H54 (cell line): ENCODE data around the gene ARHGAP29.

Experiments used
- DNase-seq: peaks from one replicate; pipeline ENCODE4 v3.0.0; 2011; ENCODE audit warnings: low spot score, mixed read lengths; ENCODE audit not compliant: insufficient read length
- FAIRE-seq: peaks from 3 replicates; lab custom pipeline; 2011; peaks lifted over from hg19 to GRCh38; lab: Jason Lieb, UNC
- POLR2A ChIP-seq: IDR thresholded peaks from 2 replicates; pipeline ENCODE4 v1.6.1; 2011; ENCODE audit warnings: low read depth, mild to moderate bottlenecking, low read length

The ARHGAP29 gene

DNA sequence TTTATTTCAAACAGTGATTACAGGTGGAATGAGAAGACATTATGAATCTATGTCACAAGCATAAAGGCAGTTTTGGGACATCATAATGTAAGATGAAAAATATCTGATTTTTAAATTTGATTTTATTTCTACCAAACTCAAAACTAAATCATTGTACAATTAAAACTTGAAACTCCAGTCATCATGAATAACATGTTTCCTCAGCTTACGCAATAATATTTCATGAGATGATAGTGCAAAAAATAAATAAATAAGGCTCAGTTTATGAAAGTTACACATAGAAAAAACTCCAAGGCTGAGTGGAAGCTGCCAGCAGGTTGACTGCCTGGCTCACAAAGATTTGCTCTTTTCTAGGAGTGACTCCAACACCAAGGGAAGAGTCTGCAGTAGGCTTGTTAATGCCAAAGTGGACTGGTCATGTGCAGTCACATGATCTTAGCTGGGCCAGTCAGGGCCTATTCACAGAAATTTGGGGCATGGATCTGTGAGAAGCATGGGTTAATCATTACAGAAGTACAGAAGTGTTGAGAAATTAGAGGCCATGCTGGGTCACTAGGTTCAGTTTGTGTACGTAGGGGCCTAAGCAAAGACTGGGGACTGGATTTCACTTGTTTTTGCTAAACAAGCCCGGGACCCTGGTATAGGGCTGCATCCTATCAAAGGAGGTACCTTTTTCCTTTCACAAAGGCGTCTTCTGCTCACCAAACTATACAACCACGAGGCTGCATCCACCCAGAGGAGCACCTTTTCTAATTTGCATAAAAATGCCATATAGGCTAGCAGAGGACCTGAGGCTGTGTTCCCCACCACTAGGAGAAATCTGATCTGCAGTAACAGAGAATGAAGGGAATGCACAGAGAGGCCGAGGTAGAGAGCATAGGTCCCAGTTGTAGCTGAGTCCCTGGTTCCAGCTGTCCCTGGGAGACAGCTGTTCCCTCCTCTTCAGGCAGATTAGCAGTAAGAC lies 111.6 kb downstream of the ARHGAP29 start:
- DNase-seq (no peak), FAIRE-seq (no peak)
- TF ChIP-seq POLR2A: no peak

DNA sequence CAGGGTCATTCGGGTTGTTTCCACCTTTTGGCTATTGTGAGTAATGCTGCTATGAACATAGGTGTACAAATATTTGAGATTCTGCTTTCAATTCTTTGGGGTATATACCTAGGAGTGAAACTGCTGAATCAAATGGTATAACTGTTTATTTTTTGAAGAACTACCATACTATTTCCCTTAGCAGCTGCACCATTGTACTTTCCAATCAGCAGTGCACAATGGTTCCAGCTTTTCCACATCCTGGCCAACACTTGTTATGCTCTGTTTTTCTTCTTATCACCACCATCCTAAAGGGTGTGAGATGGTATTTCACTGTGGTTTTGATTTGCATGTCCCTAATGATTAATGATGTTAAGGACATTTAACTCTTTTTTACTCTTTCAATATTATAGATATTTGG lies 112.8 kb downstream of the ARHGAP29 start:
- no peak for TF ChIP-seq POLR2A
- no peak for FAIRE-seq

DNA sequence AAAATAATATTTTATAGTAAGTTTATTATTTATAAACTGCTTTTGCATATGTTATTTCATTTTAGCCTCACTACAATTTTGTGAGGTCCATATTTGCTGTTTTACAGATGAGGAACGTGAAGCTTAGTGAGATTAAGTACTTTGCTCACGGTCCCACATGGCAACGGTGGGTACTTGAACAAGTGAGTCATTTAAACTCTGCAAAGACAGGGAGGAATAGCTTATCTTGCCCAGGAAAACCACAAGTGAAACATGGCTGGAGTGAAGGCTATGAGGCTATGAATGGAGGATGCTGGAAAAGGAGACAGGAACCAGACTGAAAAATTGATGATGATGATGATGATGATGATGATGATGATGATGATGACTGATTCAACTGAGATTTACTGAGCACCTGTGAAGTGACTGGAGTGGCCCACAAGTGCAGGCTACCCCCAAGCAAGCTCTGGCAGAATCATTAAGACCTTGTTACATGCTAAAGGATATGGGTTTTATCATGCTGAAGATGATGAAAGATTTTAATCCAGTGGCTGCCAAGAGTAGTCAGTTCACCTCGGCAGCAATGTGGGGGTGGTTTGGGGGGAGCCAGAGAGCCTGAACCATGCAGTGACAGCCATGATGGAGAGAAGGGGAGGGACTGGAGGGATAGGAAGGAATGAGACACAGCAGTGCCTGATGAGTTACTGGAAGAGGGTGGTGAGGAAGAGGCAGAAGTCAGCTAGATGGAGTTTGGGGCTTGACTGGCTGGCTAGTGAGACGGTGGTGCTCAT lies 115.0 kb downstream of the ARHGAP29 start:
- DNase-seq (no peak), FAIRE-seq (no peak)
- TF ChIP-seq POLR2A: no peak

More for the DNA sequence above, 112.8 kb downstream of the ARHGAP29 start:
- DNase-seq: no peak
